Natural killer cell (primary cell): ENCODE data around the gene TNFRSF25. TPM values are rescaled to one million over a fixed set of nuclear protein-coding genes. Genes with fewer than 3 reads are reported as not detected.

Experiments used
- ATAC-seq, 3 donors: fragments of 150-1000 bp in 2 of 3; fragments of 200-7000 bp in 1 of 3; cut with Tn5 transposase; 1 replicate in 1 of 3; 2 replicates in 2 of 3; pipeline ENCODE4 v1.10.0; 2021; ENCODE audit warnings: mild to moderate bottlenecking in 2 of 3, moderate library complexity in 2 of 3
- DNase-seq, 2 donors: peaks; one replicate each; pipeline versions ENCODE4 v3.0.0 to v3.0.0-alpha.2; 2013 to 2021; ENCODE audit warnings: mixed read lengths in 1 of 2
- H3K27ac ChIP-seq: one replicate; pipeline ENCODE4 v1.5.1; 2013; ENCODE audit warnings: mild to moderate bottlenecking, low read length
- H3K27me3 ChIP-seq: one replicate; pipeline ENCODE4 v1.6.1; 2013; ENCODE audit warnings: low read length; ENCODE audit not compliant: control insufficient read depth, insufficient read depth
- H3K36me3 ChIP-seq: one replicate; pipeline ENCODE4 v1.6.1; 2013; ENCODE audit warnings: low read length; ENCODE audit not compliant: control insufficient read depth, insufficient read depth
- H3K4me1 ChIP-seq: one replicate; pipeline ENCODE4 v1.6.1; 2013; ENCODE audit warnings: low read length; ENCODE audit not compliant: control insufficient read depth, insufficient read depth
- H3K4me3 ChIP-seq: one replicate; pipeline ENCODE4 v1.5.1; 2013; ENCODE audit warnings: low read length
- H3K9me3 ChIP-seq: one replicate; pipeline ENCODE4 v1.6.1; 2013; ENCODE audit warnings: low read length; ENCODE audit not compliant: control insufficient read depth, insufficient read depth
- H3K27ac Mint-ChIP-seq, 2 donors: one replicate each; pipeline ENCODE4 v1.8.0; 2022; ENCODE audit warnings: mild to moderate bottlenecking in 2 of 2, mixed read lengths in 2 of 2, moderate library complexity in 1 of 2
- H3K27me3 Mint-ChIP-seq, 2 donors: one replicate each; pipeline ENCODE4 v1.8.0; 2022; ENCODE audit warnings: low read depth in 2 of 2, mixed read lengths in 2 of 2
- H3K36me3 Mint-ChIP-seq: one replicate; pipeline ENCODE4 v1.8.0; 2022; ENCODE audit warnings: mixed read lengths
- H3K4me1 Mint-ChIP-seq, 2 donors: one replicate each; pipeline ENCODE4 v1.8.0; 2022; ENCODE audit warnings: mixed read lengths in 2 of 2
- H3K4me3 Mint-ChIP-seq: one replicate; pipeline ENCODE4 v1.8.0; 2022; ENCODE audit warnings: mild to moderate bottlenecking, moderate library complexity, mixed read lengths
- H3K9me3 Mint-ChIP-seq, 2 donors: one replicate each; pipeline ENCODE4 v1.8.0; 2022; ENCODE audit warnings: mixed read lengths in 2 of 2
- CTCF ChIP-seq: fragments of 200-600 bp; IDR thresholded peaks from one replicate; pipeline ENCODE4 v1.8.0; 2022; ENCODE audit warnings: antibody characterized with exemption
- WGBS: methylation state at CpG from one replicate; pipeline ENCODE4 v1.1.7; 2013; ENCODE audit warnings: missing lambda C conversion rate; ENCODE audit not compliant: insufficient coverage; 5-methylcytosine and 5-hydroxymethylcytosine counted together
- intact Hi-C: fragments of 100-400 bp; cut with micrococcal nuclease; formaldehyde crosslinking; loops from one replicate; pipeline ENCODE4 v1.14.2; 2022
- total RNA-seq, 4 donors: library from RNA; stranded (reverse); fragments of 120-200 nt in 1 of 4; gene quantifications; one replicate each; pipeline versions ENCODE4 v1.2.3 to v1.2.4, GENCODE V29; 2013 to 2022

TNFRSF25 gene
- total RNA-seq, 3 donors from 2014 or later (not counting 1 experiment from before 2014, with no cell fraction given), result 14.5 to 41.5 (median 19.9) TPM

- H3K4me1 Mint-ChIP-seq, result peaks cover 16 to 33% of the 10 kb centered on the region in 2 donors
- TF ChIP-seq CTCF, result no peak
- Histone ChIP-seq H3K36me3 (peaks cover 7% of the 10 kb centered on the region), H3K27me3 (no peaks in the 10 kb centered on the region), H3K9me3 (no peaks in the 10 kb centered on the region), H3K4me1 (peaks cover 60% of the 10 kb centered on the region), H3K27ac (no peak overlapping the region), H3K4me3 (no peak overlapping the region)
- WGBS, result 81% methylated on average over 7 of the region's 7 CpGs
- peak in 1 of 2 donors; percentile 62 for DNase-seq
- H3K4me3 Mint-ChIP-seq, result peak overlapping the region; percentile 82
- intact Hi-C loops, result no loop called here
- no peak for ATAC-seq
- H3K27me3 Mint-ChIP-seq, result peaks cover 0 to 11% of the 10 kb centered on the region in 2 donors
- no peaks in the 10 kb centered on the region for H3K36me3 Mint-ChIP-seq
- peak overlapping the region; percentile 71 to 79 for H3K27ac Mint-ChIP-seq
- no peaks in the 10 kb centered on the region for H3K9me3 Mint-ChIP-seq
These were observed 1.5 kb downstream of the TNFRSF25 start for GRCh38 chr1:6464514-6464836.

GRCh38 chr1:6463120-6463412 lies 2.9 kb downstream of the TNFRSF25 start:
- intact Hi-C loops, result no loop called here
- Mint-ChIP-seq H3K4me3 (peak overlapping the region; percentile 40), H3K36me3 (no peaks in the 10 kb centered on the region), H3K9me3 (no peaks in the 10 kb centered on the region), H3K27me3 (peaks cover 0 to 11% of the 10 kb centered on the region in 2 donors), H3K27ac (peak overlapping the region in 1 of 2 donors; percentile 51), H3K4me1 (peaks cover 19 to 35% of the 10 kb centered on the region in 2 donors)
- H3K4me1 ChIP-seq, result peaks cover 61% of the 10 kb centered on the region
- no peaks in the 10 kb centered on the region for H3K9me3 ChIP-seq
- no peaks in the 10 kb centered on the region for H3K27me3 ChIP-seq
- H3K4me3 ChIP-seq, result no peak overlapping the region
- H3K27ac ChIP-seq, result no peak overlapping the region
- no peak for TF ChIP-seq CTCF
- no peak for ATAC-seq
- peaks cover 7% of the 10 kb centered on the region for H3K36me3 ChIP-seq
- WGBS, result 75% methylated on average over 1 of the region's 1 CpG
- DNase-seq, result no peak

- H3K36me3 Mint-ChIP-seq, result no peaks in the 10 kb centered on the region
- Histone ChIP-seq H3K9me3 (no peaks in the 10 kb centered on the region), H3K27ac (no peak overlapping the region), H3K27me3 (no peaks in the 10 kb centered on the region), H3K4me3 (no peak overlapping the region), H3K36me3 (peaks cover 7% of the 10 kb centered on the region), H3K4me1 (peaks cover 61% of the 10 kb centered on the region)
- H3K27ac Mint-ChIP-seq, result peak overlapping the region; percentile 58 to 59
- intact Hi-C loops, result no loop called here
- H3K4me3 Mint-ChIP-seq, result peak overlapping the region; percentile 72
- no peak for TF ChIP-seq CTCF
- DNase-seq (peak in 1 of 2 donors; percentile 19), ATAC-seq (no peak)
- 88% methylated on average over 10 of the region's 13 CpGs for WGBS
- peaks cover 0 to 11% of the 10 kb centered on the region in 2 donors for H3K27me3 Mint-ChIP-seq
- no peaks in the 10 kb centered on the region for H3K9me3 Mint-ChIP-seq
- peaks cover 19 to 35% of the 10 kb centered on the region in 2 donors for H3K4me1 Mint-ChIP-seq
These were observed 3.4 kb downstream of the TNFRSF25 start for GRCh38 chr1:6462412-6463119.
